Hepatocyte (in vitro differentiated cells): ENCODE data around the gene TRIP10. TPM values are rescaled to one million over a fixed set of nuclear protein-coding genes. Genes with fewer than 3 reads are reported as not detected.

Experiments
- DNase-seq: peaks from one replicate; pipeline ENCODE4 v3.0.0-alpha.2; 2016; ENCODE audit warnings: low spot score
- H2AFZ ChIP-seq: fragments of 200-600 bp; sonication (generic); 2 replicates; pipeline ENCODE4 v1.6.0; 2016; ENCODE audit warnings: antibody characterized with exemption, mild to moderate bottlenecking
- H3K27ac ChIP-seq: fragments of 200-600 bp; sonication (generic); 2 replicates; pipeline ENCODE4 v1.5.1; 2016; ENCODE audit warnings: mild to moderate bottlenecking
- H3K27me3 ChIP-seq: fragments of 200-600 bp; sonication (generic); 2 replicates; pipeline ENCODE4 v1.6.1; 2016
- H3K36me3 ChIP-seq: fragments of 200-600 bp; sonication (generic); replicated peaks from 2 replicates; pipeline ENCODE4 v1.5.1; 2016; ENCODE audit warnings: low read depth; ENCODE audit not compliant: insufficient read depth
- H3K4me1 ChIP-seq: fragments of 200-600 bp; sonication (generic); 2 replicates; pipeline ENCODE4 v1.5.1; 2016; ENCODE audit warnings: mild to moderate bottlenecking, moderate library complexity; ENCODE audit not compliant: insufficient read depth
- H3K4me2 ChIP-seq: fragments of 200-600 bp; sonication (generic); 2 replicates; pipeline ENCODE4 v1.6.0; 2016
- H3K4me3 ChIP-seq: fragments of 200-600 bp; sonication (generic); 2 replicates; pipeline ENCODE4 v1.5.1; 2016; ENCODE audit warnings: mild to moderate bottlenecking
- H3K79me2 ChIP-seq: fragments of 200-600 bp; sonication (generic); 2 replicates; pipeline ENCODE4 v1.6.0; 2017; ENCODE audit warnings: mild to moderate bottlenecking
- H3K9me2 ChIP-seq: fragments of 200-600 bp; sonication (generic); replicated peaks from 2 replicates; pipeline ENCODE4 v1.6.0; 2017; ENCODE audit warnings: mild to moderate bottlenecking; ENCODE audit not compliant: insufficient read depth
- H3K9me3 ChIP-seq: fragments of 200-600 bp; sonication (generic); 2 replicates; pipeline ENCODE4 v1.5.1; 2016; ENCODE audit warnings: low read depth, mild to moderate bottlenecking
- H4K20me1 ChIP-seq: fragments of 200-600 bp; sonication (generic); 2 replicates; pipeline ENCODE4 v1.6.0; 2016; ENCODE audit warnings: mild to moderate bottlenecking; ENCODE audit not compliant: insufficient read depth, poor library complexity, severe bottlenecking
- CTCF ChIP-seq: fragments of 200-600 bp; sonication (generic); IDR thresholded peaks from 2 replicates; pipeline ENCODE4 v1.5.1; 2016; ENCODE audit warnings: antibody characterized with exemption, mild to moderate bottlenecking; ENCODE audit not compliant: poor library complexity
- EZH2 ChIP-seq: fragments of 200-600 bp; sonication (generic); IDR thresholded peaks from 2 replicates; pipeline ENCODE4 v1.6.1; 2016; ENCODE audit warnings: antibody characterized with exemption, mild to moderate bottlenecking, borderline replicate concordance
- EZH2phosphoT487 ChIP-seq: fragments of 200-600 bp; sonication (generic); IDR thresholded peaks from one replicate; pipeline ENCODE4 v1.6.1; 2018; ENCODE audit warnings: antibody characterized with exemption, mild to moderate bottlenecking, low read depth, moderate library complexity; ENCODE audit not compliant: unreplicated experiment, severe bottlenecking
- WGBS: methylation state at CpG from one replicate; pipeline ENCODE4 v1.1.6; 2016; ENCODE audit warnings: low lambda C conversion rate; ENCODE audit errors: missing lambda C conversion rate; 5-methylcytosine and 5-hydroxymethylcytosine counted together
- polyA plus RNA-seq: library from polyadenylated mRNA; unstranded; fragments of >200 nt; fragmentation: Nextera tagmentation; extraction: Ambion mirVana; gene quantifications from 2 replicates; pipeline ENCODE4 v1.2.1, GENCODE V29; 2016
- total RNA-seq: library from RNA; depleted of rRNA; stranded (reverse); fragments of >200 nt; gene quantifications from 2 replicates; pipeline ENCODE4 v1.2.3, GENCODE V29; 2014

TRIP10 gene
- total RNA-seq (48.8 and 50.5 TPM in 2 replicates), polyA plus RNA-seq (79.5 and 85.7 TPM in 2 replicates)

- WGBS, result under 1% methylated on average over 16 of the region's 47 CpGs
- Histone ChIP-seq H3K4me1 (peaks cover 45% of the 10 kb centered on the region), H3K4me3 (peak within 1 kb of the TSS; percentile 79), H3K36me3 (no peaks in the 10 kb centered on the region), H3K79me2 (peaks cover 41% of the 10 kb centered on the region), H3K27me3 (no peaks in the 10 kb centered on the region), H2AFZ (peak within 1 kb of the TSS; percentile 81), H3K4me2 (peak within 1 kb of the TSS; percentile 89), H3K9me3 (no peaks in the 10 kb centered on the region), H3K9me2 (no peaks in the 10 kb centered on the region), H4K20me1 (peaks cover 5% of the 10 kb centered on the region), H3K27ac (peak within 1 kb of the TSS; percentile 98)
- TF ChIP-seq CTCF (no peak), EZH2phosphoT487 (no peak), EZH2 (no peak)
- peak; percentile 96 for DNase-seq
Measured at GRCh38 chr19:6739390-6739882, at the start of gene TRIP10. TRIP10 (plus strand) TSS chr19:6739680; CDS start chr19:6739762, 82 bp downstream.

GRCh38 chr19:6690160-6690885 is 49.2 kb upstream of the TRIP10 start:
- H3K27ac ChIP-seq, result no peak overlapping the region
- TF ChIP-seq CTCF, result no peak
- no peak for TF ChIP-seq EZH2
- TF ChIP-seq EZH2phosphoT487, result no peak
- H3K4me3 ChIP-seq, result no peak overlapping the region
- no peaks in the 10 kb centered on the region for H4K20me1 ChIP-seq
- 66% methylated on average over 11 of the region's 11 CpGs for WGBS
- no peaks in the 10 kb centered on the region for H3K79me2 ChIP-seq
- no peak overlapping the region for H2AFZ ChIP-seq
- H3K4me2 ChIP-seq, result no peak overlapping the region
- H3K9me2 ChIP-seq, result no peaks in the 10 kb centered on the region
- no peaks in the 10 kb centered on the region for H3K4me1 ChIP-seq
- no peaks in the 10 kb centered on the region for H3K27me3 ChIP-seq
- no peaks in the 10 kb centered on the region for H3K36me3 ChIP-seq
- no peaks in the 10 kb centered on the region for H3K9me3 ChIP-seq
- no peak for DNase-seq

- no peaks in the 10 kb centered on the region for H4K20me1 ChIP-seq
- 91% methylated on average over 8 of the region's 8 CpGs for WGBS
- H3K79me2 ChIP-seq, result no peaks in the 10 kb centered on the region
- no peak overlapping the region for H3K4me2 ChIP-seq
- H3K9me3 ChIP-seq, result no peaks in the 10 kb centered on the region
- no peak for DNase-seq
- H3K27me3 ChIP-seq, result no peaks in the 10 kb centered on the region
- H3K4me3 ChIP-seq, result no peak overlapping the region
- no peak overlapping the region for H2AFZ ChIP-seq
- H3K9me2 ChIP-seq, result no peaks in the 10 kb centered on the region
- no peak overlapping the region for H3K27ac ChIP-seq
- no peaks in the 10 kb centered on the region for H3K4me1 ChIP-seq
- TF ChIP-seq EZH2 (no peak), EZH2phosphoT487 (no peak), CTCF (no peak)
- H3K36me3 ChIP-seq, result no peaks in the 10 kb centered on the region
Measured at GRCh38 chr19:6691342-6691741, 48.1 kb upstream of the TRIP10 start.
